H9 (cell line): Measurements from ENCODE around the gene BSPRY. TPM values are rescaled to one million over a fixed set of nuclear protein-coding genes. Genes with fewer than 3 reads are reported as not detected.

Source experiments
- DNase-seq: peaks from one replicate; pipeline ENCODE4 v3.0.0-alpha.2; 2017
- H2AFZ ChIP-seq: one replicate; pipeline ENCODE4 v1.6.1; 2013; ENCODE audit warnings: mild to moderate bottlenecking, low read length, control low read depth, moderate library complexity
- H2AK5ac ChIP-seq: 2 replicates; pipeline ENCODE4 v1.6.1; 2013; ENCODE audit warnings: low read length, control low read depth, mixed read lengths; ENCODE audit not compliant: insufficient read length
- H2BK120ac ChIP-seq: one replicate; pipeline ENCODE4 v1.6.1; 2013; ENCODE audit warnings: low read depth, mild to moderate bottlenecking, low read length, control low read depth, inconsistent platforms; ENCODE audit not compliant: poor library complexity, severe bottlenecking
- H2BK12ac ChIP-seq: 2 replicates; pipeline ENCODE4 v1.6.1; 2013; ENCODE audit warnings: low read length, control low read depth, mixed read lengths, low read depth; ENCODE audit not compliant: insufficient read length
- H2BK15ac ChIP-seq: 2 replicates; pipeline ENCODE4 v1.6.1; 2013; ENCODE audit warnings: low read depth, low read length, control low read depth
- H2BK20ac ChIP-seq: one replicate; pipeline ENCODE4 v1.6.1; 2013; ENCODE audit warnings: low read depth, mild to moderate bottlenecking, low read length, control low read depth, inconsistent platforms; ENCODE audit not compliant: poor library complexity, severe bottlenecking
- H2BK5ac ChIP-seq: 2 replicates; pipeline ENCODE4 v1.6.1; 2013; ENCODE audit warnings: low read length, control low read depth, mixed read lengths; ENCODE audit not compliant: insufficient read length
- H3K14ac ChIP-seq: 2 replicates; pipeline ENCODE4 v1.6.1; 2013; ENCODE audit warnings: low read length, control low read depth; ENCODE audit not compliant: insufficient read depth
- H3K18ac ChIP-seq: 2 replicates; pipeline ENCODE4 v1.6.1; 2013; ENCODE audit warnings: low read depth, mild to moderate bottlenecking, mixed read lengths, low read length, control low read depth; ENCODE audit not compliant: insufficient read length
- H3K23ac ChIP-seq: 2 replicates; pipeline ENCODE4 v1.6.1; 2013; ENCODE audit warnings: low read length, control low read depth, mixed read lengths, low read depth; ENCODE audit not compliant: insufficient read length
- H3K23me2 ChIP-seq: 2 replicates; pipeline ENCODE4 v1.6.1; 2013; ENCODE audit warnings: low read depth, mild to moderate bottlenecking, mixed read lengths, low read length, control low read depth; ENCODE audit not compliant: insufficient read length, poor library complexity, severe bottlenecking
- H3K27ac ChIP-seq: 2 replicates; pipeline ENCODE4 v1.5.1; 2013; ENCODE audit warnings: low read length, control low read depth, mixed read lengths, low read depth; ENCODE audit not compliant: insufficient read length
- H3K27me3 ChIP-seq: 2 replicates; pipeline ENCODE4 v1.6.1; 2013; ENCODE audit warnings: low read length, control low read depth, inconsistent platforms; ENCODE audit not compliant: insufficient read depth
- H3K4ac ChIP-seq: 2 replicates; pipeline ENCODE4 v1.6.1; 2013; ENCODE audit warnings: low read depth, mild to moderate bottlenecking, control low read depth, inconsistent platforms, low read length, moderate library complexity
- H3K4me1 ChIP-seq: 2 replicates; pipeline ENCODE4 v1.6.1; 2013; ENCODE audit warnings: low read length, control low read depth, inconsistent platforms; ENCODE audit not compliant: insufficient read depth
- H3K4me2 ChIP-seq: 2 replicates; pipeline ENCODE4 v1.6.1; 2013; ENCODE audit warnings: low read length, control low read depth, mixed read lengths; ENCODE audit not compliant: insufficient read length, insufficient read depth
- H3K56ac ChIP-seq: 2 replicates; pipeline ENCODE4 v1.6.1; 2013; ENCODE audit warnings: low read depth, mild to moderate bottlenecking, mixed read lengths, low read length, control low read depth; ENCODE audit not compliant: insufficient read length
- H3K79me1 ChIP-seq: 2 replicates; pipeline ENCODE4 v1.6.1; 2013; ENCODE audit warnings: low read depth, mild to moderate bottlenecking, moderate library complexity, low read length, control low read depth, inconsistent platforms; ENCODE audit not compliant: insufficient read depth, poor library complexity, severe bottlenecking
- H3K79me2 ChIP-seq: 2 replicates; pipeline ENCODE4 v1.6.1; 2013; ENCODE audit warnings: low read length, control low read depth, inconsistent platforms; ENCODE audit not compliant: insufficient read depth
- H3K9ac ChIP-seq: 2 replicates; pipeline ENCODE4 v1.6.1; 2013; ENCODE audit warnings: low read length, control low read depth, mixed read lengths; ENCODE audit not compliant: insufficient read length; ENCODE audit errors: extremely low read depth
- H3K9me3 ChIP-seq: one replicate; pipeline ENCODE4 v1.6.1; 2013; ENCODE audit warnings: low read depth, low read length, inconsistent platforms; ENCODE audit not compliant: control insufficient read depth
- H3T11ph ChIP-seq: one replicate; pipeline ENCODE4 v1.6.1; 2013; ENCODE audit warnings: mild to moderate bottlenecking, low read length, control low read depth, inconsistent platforms
- H4K20me1 ChIP-seq: one replicate; pipeline ENCODE4 v1.6.1; 2013; ENCODE audit not compliant: control insufficient read depth, insufficient read length, insufficient read depth
- H4K5ac ChIP-seq: 2 replicates; pipeline ENCODE4 v1.6.1; 2013; ENCODE audit warnings: low read depth, mild to moderate bottlenecking, mixed read lengths, low read length, control low read depth; ENCODE audit not compliant: insufficient read length
- H4K8ac ChIP-seq: replicated peaks from 2 replicates; pipeline ENCODE4 v1.6.1; 2013; ENCODE audit warnings: low read length, control low read depth, mixed read lengths, low read depth; ENCODE audit not compliant: insufficient read length
- H4K91ac ChIP-seq: 2 replicates; pipeline ENCODE4 v1.6.1; 2013; ENCODE audit warnings: low read depth, mild to moderate bottlenecking, moderate library complexity, mixed read lengths, low read length, control low read depth; ENCODE audit not compliant: insufficient read length
- H3K27ac Mint-ChIP-seq, 3 experiments: 2 replicates in 2 of 3; 3 replicates in 1 of 3; pipeline ENCODE4 v1.8.0; 2020 to 2021; ENCODE audit warnings: mixed read lengths in 3 of 3, mild to moderate bottlenecking in 1 of 3, moderate library complexity in 1 of 3
- H3K27me3 Mint-ChIP-seq: 2 replicates; pipeline ENCODE4 v1.8.0; 2021; ENCODE audit warnings: low read depth, mild to moderate bottlenecking, moderate library complexity, mixed read lengths
- H3K36me3 Mint-ChIP-seq, 3 experiments: 2 replicates in 2 of 3; 3 replicates in 1 of 3; pipeline ENCODE4 v1.8.0; 2020 to 2021; ENCODE audit warnings: low read depth in 3 of 3, mixed read lengths in 3 of 3; ENCODE audit not compliant: insufficient read depth in 1 of 3
- H3K4me1 Mint-ChIP-seq, 2 experiments: 2 replicates each; pipeline ENCODE4 v1.8.0; 2020; ENCODE audit warnings: mixed read lengths in 2 of 2
- H3K4me3 Mint-ChIP-seq, 2 experiments: 2 replicates in 1 of 2; 3 replicates in 1 of 2; pipeline ENCODE4 v1.8.0; 2020 to 2021; ENCODE audit warnings: mild to moderate bottlenecking in 2 of 2, mixed read lengths in 2 of 2, moderate library complexity in 1 of 2
- H3K9me3 Mint-ChIP-seq, 2 experiments: 2 replicates in 1 of 2; 3 replicates in 1 of 2; pipeline ENCODE4 v1.8.0; 2020; ENCODE audit warnings: mild to moderate bottlenecking in 2 of 2, mixed read lengths in 2 of 2, moderate library complexity in 1 of 2
- CTCF ChIP-seq: fragments of 200-600 bp; sonication (generic); conservative IDR thresholded peaks from 3 replicates; pipeline ENCODE4 v1.8.0; 2021; ENCODE audit warnings: antibody characterized with exemption, mild to moderate bottlenecking
- WGBS: extraction: QIAGEN DNeasy Blood & Tissue Kit; methylation state at CpG from one replicate; pipeline ENCODE4 v1.1.7; 2013; ENCODE audit warnings: missing lambda C conversion rate, low lambda C conversion rate, mixed read lengths; ENCODE audit not compliant: insufficient read length; ENCODE audit errors: extremely low coverage; 5-methylcytosine and 5-hydroxymethylcytosine counted together
- total RNA-seq: library from RNA; stranded (reverse); gene quantifications from 2 replicates; pipeline ENCODE4 v1.2.1, GENCODE V29; 2021

BSPRY gene
- total RNA-seq, 1 experiment from 2014 or later = 4.5 TPM

- WGBS = no CpG with 5 or more reads among the region's 2 CpGs
Measured at GRCh38 chr9:113319054-113319453, 30.3 kb upstream of the BSPRY start.

More at GRCh38 chr9:113319054-113319453, 30.3 kb upstream of the BSPRY start:
- no peak overlapping the region for H2BK120ac ChIP-seq
- no peak overlapping the region for H3K4me2 ChIP-seq
- no peaks in the 10 kb centered on the region; the same call in 1 of the 2 replicates for H3K27me3 ChIP-seq
- H3K27ac Mint-ChIP-seq = no peak overlapping the region
- H3K14ac ChIP-seq = no peak overlapping the region
- no peak overlapping the region for H3T11ph ChIP-seq
- TF ChIP-seq CTCF = no peak
- H3K4ac ChIP-seq = no peak overlapping the region
- no peak overlapping the region for H3K4me3 Mint-ChIP-seq
- H2BK15ac ChIP-seq = no peak overlapping the region
- no peak overlapping the region for H3K27ac ChIP-seq
- no peaks in the 10 kb centered on the region for H3K9me3 Mint-ChIP-seq
- H3K23me2 ChIP-seq = no peaks in the 10 kb centered on the region
- H4K20me1 ChIP-seq = no peaks in the 10 kb centered on the region
- H2BK12ac ChIP-seq = no peak overlapping the region
- H3K4me1 ChIP-seq = no peaks in the 10 kb centered on the region
- no peak overlapping the region for H3K9ac ChIP-seq
- H2AK5ac ChIP-seq = no peak overlapping the region
- H3K27me3 Mint-ChIP-seq = peaks cover 10% of the 10 kb centered on the region
- H3K56ac ChIP-seq = no peak overlapping the region
- no peak overlapping the region for H3K23ac ChIP-seq
- no peaks in the 10 kb centered on the region for H3K9me3 ChIP-seq
- H4K5ac ChIP-seq = no peak overlapping the region
- H3K18ac ChIP-seq = no peak overlapping the region
- H3K4me1 Mint-ChIP-seq = no peaks in the 10 kb centered on the region; a peak in 1 of 4 replicates
- no peak overlapping the region for H2BK5ac ChIP-seq
- H4K91ac ChIP-seq = no peak overlapping the region
- DNase-seq = no peak
- no peaks in the 10 kb centered on the region for H3K79me1 ChIP-seq
- no peak overlapping the region for H2BK20ac ChIP-seq
- H3K79me2 ChIP-seq = no peaks in the 10 kb centered on the region
- H2AFZ ChIP-seq = no peak overlapping the region
- no peaks in the 10 kb centered on the region for H3K36me3 Mint-ChIP-seq
- no peak overlapping the region for H4K8ac ChIP-seq
